WTC11 (cell line): ENCODE data around the gene GGA2. TPM values are rescaled to one million over a fixed set of nuclear protein-coding genes. Genes with fewer than 3 reads are reported as not detected.

Experiments used
- ATAC-seq: fragments of 200-7000 bp; cut with Tn5 transposase; 2 replicates; pipeline ENCODE4 v1.10.0; 2021; ENCODE audit warnings: mild to moderate bottlenecking, moderate library complexity
- CTCF ChIA-PET: fragments of 300-600 bp; sonication (Branson Sonifier 250); formaldehyde crosslinking; loops from one replicate; lab custom pipeline; 2021; ENCODE audit warnings: antibody characterized with exemption; lab: Charles Lee
- POLR2A ChIA-PET: fragments of 350-600 bp; sonication (Branson Sonifier 250); formaldehyde crosslinking; loops from one replicate; lab custom pipeline; 2021; ENCODE audit warnings: antibody characterized with exemption; lab: Charles Lee
- DNase-seq: peaks from one replicate; pipeline ENCODE4 v3.0.0; 2021; ENCODE audit warnings: low spot score
- H3K27ac Mint-ChIP-seq: 2 replicates; pipeline ENCODE4 v1.8.0; 2021; ENCODE audit warnings: mixed read lengths
- H3K27me3 Mint-ChIP-seq: 2 replicates; pipeline ENCODE4 v1.8.0; 2021; ENCODE audit warnings: low read depth, mild to moderate bottlenecking, moderate library complexity, mixed read lengths
- H3K36me3 Mint-ChIP-seq: 2 replicates; pipeline ENCODE4 v1.8.0; 2021; ENCODE audit warnings: mixed read lengths
- H3K4me1 Mint-ChIP-seq: 2 replicates; pipeline ENCODE4 v1.8.0; 2022; ENCODE audit warnings: mixed read lengths
- H3K4me3 Mint-ChIP-seq: 2 replicates; pipeline ENCODE4 v1.8.0; 2021; ENCODE audit warnings: mild to moderate bottlenecking, moderate library complexity, mixed read lengths
- H3K9me3 Mint-ChIP-seq: 2 replicates; pipeline ENCODE4 v1.8.0; 2021; ENCODE audit warnings: mixed read lengths
- ARID4B ChIP-seq: sonication (generic); formaldehyde crosslinking; IDR thresholded peaks from 2 replicates; pipeline ENCODE4 v1.8.0; 2023; ENCODE audit warnings: missing genetic modification reagents, mild to moderate bottlenecking, borderline replicate concordance
- ATF2 ChIP-seq: sonication (generic); formaldehyde crosslinking; IDR thresholded peaks from 2 replicates; pipeline ENCODE4 v1.8.1; 2022; ENCODE audit warnings: low read depth, missing genetic modification reagents, borderline replicate concordance
- ATF3 ChIP-seq: sonication (generic); formaldehyde crosslinking; conservative IDR thresholded peaks from 2 replicates; pipeline ENCODE4 v1.8.1; 2022; ENCODE audit warnings: mild to moderate bottlenecking, missing genetic modification reagents
- CDX4 ChIP-seq: fragments of 250-450 bp; sonication (Bioruptor Pico); IDR thresholded peaks from 2 replicates; pipeline ENCODE4 v1.9.0; 2021; ENCODE audit warnings: moderate library complexity, mild to moderate bottlenecking, inconsistent platforms, borderline replicate concordance
- CTCF ChIP-seq: fragments of 200-600 bp; IDR thresholded peaks from 2 replicates; pipeline ENCODE4 v1.8.0; 2022; ENCODE audit warnings: antibody characterized with exemption
- ELF4 ChIP-seq: sonication (generic); formaldehyde crosslinking; IDR thresholded peaks from 2 replicates; pipeline ENCODE4 v1.8.1; 2022; ENCODE audit warnings: low read depth, mild to moderate bottlenecking, moderate library complexity, missing genetic modification reagents
- EMX1 ChIP-seq: fragments of 250-450 bp; sonication (Bioruptor Pico); IDR thresholded peaks from 2 replicates; pipeline ENCODE4 v1.8.0; 2021; ENCODE audit warnings: mild to moderate bottlenecking
- ERG ChIP-seq: fragments of 250-450 bp; sonication (Bioruptor Pico); IDR thresholded peaks from 2 replicates; pipeline ENCODE4 v1.8.0; 2021; ENCODE audit warnings: mild to moderate bottlenecking
- FOXK1 ChIP-seq: sonication (generic); formaldehyde crosslinking; IDR thresholded peaks from 2 replicates; pipeline ENCODE4 v1.8.0; 2022; ENCODE audit warnings: mild to moderate bottlenecking, moderate library complexity, missing genetic modification reagents
- IRF2 ChIP-seq: sonication (generic); formaldehyde crosslinking; IDR thresholded peaks from 2 replicates; pipeline ENCODE4 v1.8.0; 2022; ENCODE audit warnings: low read depth, missing genetic modification reagents, borderline replicate concordance
- MXD4 ChIP-seq: fragments of 250-450 bp; sonication (Bioruptor Pico); IDR thresholded peaks from 2 replicates; pipeline ENCODE4 v1.8.0; 2021; ENCODE audit warnings: mild to moderate bottlenecking, moderate library complexity, borderline replicate concordance
- NFYB ChIP-seq: sonication (generic); formaldehyde crosslinking; conservative IDR thresholded peaks from 2 replicates; pipeline ENCODE4 v1.8.0; 2022; ENCODE audit warnings: low read depth, missing genetic modification reagents
- PREB ChIP-seq: sonication (generic); formaldehyde crosslinking; IDR thresholded peaks from 2 replicates; pipeline ENCODE4 v1.8.1; 2022; ENCODE audit warnings: mild to moderate bottlenecking, missing genetic modification reagents, moderate library complexity, borderline replicate concordance
- PRRX2 ChIP-seq: fragments of 250-450 bp; sonication (Bioruptor Pico); IDR thresholded peaks from 2 replicates; pipeline ENCODE4 v1.8.0; 2021; ENCODE audit warnings: mild to moderate bottlenecking
- SMAD4 ChIP-seq: sonication (generic); formaldehyde crosslinking; IDR thresholded peaks from 2 replicates; pipeline ENCODE4 v1.8.0; 2022; ENCODE audit warnings: mild to moderate bottlenecking, missing genetic modification reagents
- TP53 ChIP-seq: sonication (generic); formaldehyde crosslinking; IDR thresholded peaks from 2 replicates; pipeline ENCODE4 v1.8.1; 2023; ENCODE audit warnings: mild to moderate bottlenecking, missing genetic modification reagents
- USF1 ChIP-seq: sonication (generic); formaldehyde crosslinking; IDR thresholded peaks from 2 replicates; pipeline ENCODE4 v1.8.0; 2022; ENCODE audit warnings: mild to moderate bottlenecking, missing genetic modification reagents
- ZBTB21 ChIP-seq: sonication (generic); formaldehyde crosslinking; IDR thresholded peaks from 2 replicates; pipeline ENCODE4 v1.8.1; 2023; ENCODE audit warnings: mild to moderate bottlenecking, missing genetic modification reagents, borderline replicate concordance
- ZBTB43 ChIP-seq: sonication (generic); formaldehyde crosslinking; IDR thresholded peaks from 2 replicates; pipeline ENCODE4 v1.8.1; 2023; ENCODE audit warnings: mild to moderate bottlenecking, missing genetic modification reagents
- ZNF263 ChIP-seq: sonication (generic); formaldehyde crosslinking; IDR thresholded peaks from 2 replicates; pipeline ENCODE4 v1.8.1; 2022; ENCODE audit warnings: low read depth, mild to moderate bottlenecking, moderate library complexity, missing genetic modification reagents
- total RNA-seq: library from RNA; stranded (reverse); gene quantifications from 3 replicates; pipeline ENCODE4 v1.2.3, GENCODE V29; 2021

Gene GGA2
- total RNA-seq, 1 experiment from 2014 or later: 107 TPM

GRCh38 chr16:23482778-23483177 lies 27.5 kb downstream of the GGA2 start:
- peak overlapping the region; percentile 3; the same call in 1 of the 2 replicates for H3K27ac Mint-ChIP-seq
- TF ChIP-seq TP53 (no peak), ZBTB21 (CRISPR knock-in tag) (no peak), EMX1 (CRISPR knock-in tag) (no peak), PRRX2 (CRISPR knock-in tag) (no peak), ZNF263 (CRISPR knock-in tag) (no peak), IRF2 (CRISPR knock-in tag) (no peak), CDX4 (CRISPR knock-in tag) (no peak), MXD4 (no peak), ELF4 (CRISPR knock-in tag) (no peak), NFYB (CRISPR knock-in tag) (no peak), CTCF (no peak), ATF2 (CRISPR knock-in tag) (no peak), PREB (CRISPR knock-in tag) (no peak), ATF3 (no peak)
- H3K36me3 Mint-ChIP-seq: peaks cover 88% of the 10 kb centered on the region
- ChIA-PET CTCF (no interaction called here), POLR2A (no interaction called here)
- no peaks in the 10 kb centered on the region for H3K9me3 Mint-ChIP-seq
- no peak for DNase-seq
- H3K4me1 Mint-ChIP-seq: no peaks in the 10 kb centered on the region
- no peak for ATAC-seq
- H3K4me3 Mint-ChIP-seq: no peak overlapping the region
- no peaks in the 10 kb centered on the region for H3K27me3 Mint-ChIP-seq

- no peak overlapping the region for H3K4me3 Mint-ChIP-seq
- H3K9me3 Mint-ChIP-seq: no peaks in the 10 kb centered on the region
- no peak for ATAC-seq
- H3K4me1 Mint-ChIP-seq: no peaks in the 10 kb centered on the region
- H3K36me3 Mint-ChIP-seq: peaks cover 87% of the 10 kb centered on the region
- no peak overlapping the region for H3K27ac Mint-ChIP-seq
- POLR2A ChIA-PET: no interaction called here
- CTCF ChIA-PET: no interaction called here
- DNase-seq: no peak
- H3K27me3 Mint-ChIP-seq: no peaks in the 10 kb centered on the region
- TF ChIP-seq FOXK1 (CRISPR knock-in tag): no peak
- no peak for TF ChIP-seq USF1 (CRISPR knock-in tag)
- TF ChIP-seq ZBTB21 (CRISPR knock-in tag): no peak
- no peak for TF ChIP-seq CTCF
- TF ChIP-seq ZBTB43: no peak
- TF ChIP-seq ERG (CRISPR knock-in tag): no peak
- TF ChIP-seq SMAD4 (CRISPR knock-in tag): no peak
- TF ChIP-seq ARID4B (CRISPR knock-in tag): no peak
These were observed 30.0 kb downstream of the GGA2 start for GRCh38 chr16:23480257-23480656.
